ENCODE results near the gene MICAL3. TPM values are rescaled to one million over a fixed set of nuclear protein-coding genes. Genes with fewer than 3 reads are reported as not detected.
A peak's percentile ranks its signal among the peaks of the same experiment; 100 is the strongest.

Gene MICAL3
- polyA plus RNA-seq, 2 of the 4 experiments (the other 2 are of a cell fraction) = 20.5 to 30.1 TPM

GRCh38 chr22:18059094-18059417, 34.7 kb upstream of the MICAL3 start (continued):
- TF ChIP-seq CBX2 (IDR thresholded peaks at IDR 0.05; ENCODE audit: borderline replicate concordance, low read depth) (no peak), USF2 (IDR thresholded peaks at IDR 0.05) (no peak), PHF8 (IDR thresholded peaks at IDR 0.05; ENCODE audit: borderline replicate concordance, low read depth) (no peak)

GRCh38 chr22:18058371-18059093, 34.2 kb upstream of the MICAL3 start:
- peak overlapping the region; percentile 92 to 95 for H3K27ac ChIP-seq
- ChIA-PET CTCF (interaction anchor here (1.2 to 6.6 kb wide), 2 partner anchors 15 to 17 kb away, joined by 3 to 37 read pairs; no protein-coding TSS in a partner anchor), POLR2A (no interaction called here)
- no peaks in the 10 kb centered on the region for H3K9me3 ChIP-seq
- WGBS (ENCODE audit: missing lambda C conversion rate) = 92% methylated on average over 7 of the region's 7 CpGs
- ATAC-seq (no peak), DNase-seq (ENCODE audit: low read depth in 1 of 2, low spot score in 1 of 2) (no peak), FAIRE-seq (no peak)
- peaks cover 76% of the 10 kb centered on the region for H3K4me1 ChIP-seq
- TF ChIP-seq ELK1 (IDR thresholded peaks at IDR 0.05; ENCODE audit: low read depth, low read length) (no peak), ZNF302 (CRISPR knock-in tag; IDR thresholded peaks at IDR 0.05) (no peak), KDM1A (IDR thresholded peaks at IDR 0.05; ENCODE audit: low read depth) (no peak), CHD2 (IDR thresholded peaks at IDR 0.05; ENCODE audit: low read length, partially characterized antibody) (no peak), HMGXB4 (CRISPR knock-in tag; IDR thresholded peaks at IDR 0.05; ENCODE audit: borderline replicate concordance) (no peak), KDM5A (IDR thresholded peaks at IDR 0.05) (no peak), TP53 (CRISPR knock-in tag; IDR thresholded peaks at IDR 0.05) (no peak), HOXB5 (CRISPR knock-in tag; IDR thresholded peaks at IDR 0.05) (no peak), ZC3H11A (IDR thresholded peaks at IDR 0.05) (no peak), BHLHE40 (IDR thresholded peaks at IDR 0.05; ENCODE audit: low read depth, low read length) (no peak), NFE2L2 (conservative IDR thresholded peaks at IDR 0.05; ENCODE audit: low read length) (no peak), PHF8 (IDR thresholded peaks at IDR 0.05; ENCODE audit: borderline replicate concordance, low read depth) (no peak), ATOH8 (CRISPR knock-in tag; IDR thresholded peaks at IDR 0.05; ENCODE audit: low read depth) (no peak), NR3C1 (IDR thresholded peaks at IDR 0.05) (no peak), REST (IDR thresholded peaks at IDR 0.05) (no peak), MAFK (IDR thresholded peaks at IDR 0.05; ENCODE audit: partially characterized antibody) (no peak), FOXS1 (CRISPR knock-in tag; IDR thresholded peaks at IDR 0.05) (no peak), ZFP36 (IDR thresholded peaks at IDR 0.05; ENCODE audit: borderline replicate concordance, partially characterized antibody) (no peak)
- no peak overlapping the region for H3K4me3 ChIP-seq
- H3K4me2 ChIP-seq = peak overlapping the region; percentile 72
